ENCODE measurements around the gene COPS3.

DNA sequence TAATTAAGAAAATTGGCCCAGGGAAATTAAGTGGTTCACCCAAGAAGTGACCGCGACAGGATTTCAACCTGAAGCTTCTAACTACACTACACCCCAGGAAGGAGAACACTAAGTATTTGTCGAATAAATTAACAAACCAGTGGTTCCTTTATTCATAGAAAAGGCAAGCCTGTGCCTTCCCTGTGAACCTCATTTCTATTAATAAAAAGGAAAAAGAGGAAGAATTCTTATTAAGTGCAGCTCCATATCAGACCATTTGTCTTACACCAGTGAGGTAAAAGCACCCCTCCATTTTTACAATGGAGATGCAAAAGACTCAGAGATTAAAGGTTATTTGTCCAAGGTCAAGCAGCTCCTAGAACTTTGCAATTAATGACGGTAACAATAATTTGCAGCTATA lies 1.7 kb downstream of the COPS3 start:
- TF ChIP-seq, protein P1, sequence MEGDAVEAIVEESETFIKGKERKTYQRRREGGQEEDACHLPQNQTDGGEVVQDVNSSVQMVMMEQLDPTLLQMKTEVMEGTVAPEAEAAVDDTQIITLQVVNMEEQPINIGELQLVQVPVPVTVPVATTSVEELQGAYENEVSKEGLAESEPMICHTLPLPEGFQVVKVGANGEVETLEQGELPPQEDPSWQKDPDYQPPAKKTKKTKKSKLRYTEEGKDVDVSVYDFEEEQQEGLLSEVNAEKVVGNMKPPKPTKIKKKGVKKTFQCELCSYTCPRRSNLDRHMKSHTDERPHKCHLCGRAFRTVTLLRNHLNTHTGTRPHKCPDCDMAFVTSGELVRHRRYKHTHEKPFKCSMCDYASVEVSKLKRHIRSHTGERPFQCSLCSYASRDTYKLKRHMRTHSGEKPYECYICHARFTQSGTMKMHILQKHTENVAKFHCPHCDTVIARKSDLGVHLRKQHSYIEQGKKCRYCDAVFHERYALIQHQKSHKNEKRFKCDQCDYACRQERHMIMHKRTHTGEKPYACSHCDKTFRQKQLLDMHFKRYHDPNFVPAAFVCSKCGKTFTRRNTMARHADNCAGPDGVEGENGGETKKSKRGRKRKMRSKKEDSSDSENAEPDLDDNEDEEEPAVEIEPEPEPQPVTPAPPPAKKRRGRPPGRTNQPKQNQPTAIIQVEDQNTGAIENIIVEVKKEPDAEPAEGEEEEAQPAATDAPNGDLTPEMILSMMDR (IDR thresholded peaks at IDR 0.05; ENCODE audit: low read length): no peak
- no peak for TF ChIP-seq EZH2 (optimal IDR thresholded peaks at IDR 0.05; ENCODE audit: low read depth, low read length)
